Mesothelial cell of epicardium (in vitro differentiated cells): Measurements from ENCODE around the gene PXN. TPM values are rescaled to one million over a fixed set of nuclear protein-coding genes. Genes with fewer than 3 reads are reported as not detected.

ENCODE experiments used
- DNase-seq, 2 experiments: peaks; one replicate each; pipeline ENCODE4 v3.0.0; 2021; ENCODE audit warnings: low spot score in 2 of 2; ENCODE audit not compliant: unreplicated experiment in 2 of 2
- H3K27ac Mint-ChIP-seq: 2 replicates; pipeline ENCODE4 v1.8.0; 2021; ENCODE audit warnings: mixed read lengths
- H3K27me3 Mint-ChIP-seq: 2 replicates; pipeline ENCODE4 v1.8.0; 2021; ENCODE audit warnings: low read depth, mixed read lengths
- H3K36me3 Mint-ChIP-seq: 2 replicates; pipeline ENCODE4 v1.8.0; 2021; ENCODE audit warnings: mixed read lengths
- H3K4me1 Mint-ChIP-seq: 2 replicates; pipeline ENCODE4 v1.8.0; 2021; ENCODE audit warnings: mixed read lengths
- H3K4me3 Mint-ChIP-seq: 2 replicates; pipeline ENCODE4 v1.8.0; 2021; ENCODE audit warnings: mild to moderate bottlenecking, moderate library complexity, mixed read lengths
- H3K9me3 Mint-ChIP-seq: 2 replicates; pipeline ENCODE4 v1.8.0; 2021; ENCODE audit warnings: mixed read lengths
- total RNA-seq: library from RNA; stranded (reverse); gene quantifications from 3 replicates; pipeline ENCODE4 v1.2.1, GENCODE V29; 2021
- TF ChIP-seq, protein P1 (sequence below): fragments of 200-600 bp; sonication (generic); IDR thresholded peaks from one replicate; pipeline ENCODE4 v1.5.0; 2021; ENCODE audit warnings: antibody characterized with exemption; ENCODE audit not compliant: unreplicated experiment

PXN gene
- total RNA-seq, 1 donor from 2014 or later, result 117 TPM

DNA sequence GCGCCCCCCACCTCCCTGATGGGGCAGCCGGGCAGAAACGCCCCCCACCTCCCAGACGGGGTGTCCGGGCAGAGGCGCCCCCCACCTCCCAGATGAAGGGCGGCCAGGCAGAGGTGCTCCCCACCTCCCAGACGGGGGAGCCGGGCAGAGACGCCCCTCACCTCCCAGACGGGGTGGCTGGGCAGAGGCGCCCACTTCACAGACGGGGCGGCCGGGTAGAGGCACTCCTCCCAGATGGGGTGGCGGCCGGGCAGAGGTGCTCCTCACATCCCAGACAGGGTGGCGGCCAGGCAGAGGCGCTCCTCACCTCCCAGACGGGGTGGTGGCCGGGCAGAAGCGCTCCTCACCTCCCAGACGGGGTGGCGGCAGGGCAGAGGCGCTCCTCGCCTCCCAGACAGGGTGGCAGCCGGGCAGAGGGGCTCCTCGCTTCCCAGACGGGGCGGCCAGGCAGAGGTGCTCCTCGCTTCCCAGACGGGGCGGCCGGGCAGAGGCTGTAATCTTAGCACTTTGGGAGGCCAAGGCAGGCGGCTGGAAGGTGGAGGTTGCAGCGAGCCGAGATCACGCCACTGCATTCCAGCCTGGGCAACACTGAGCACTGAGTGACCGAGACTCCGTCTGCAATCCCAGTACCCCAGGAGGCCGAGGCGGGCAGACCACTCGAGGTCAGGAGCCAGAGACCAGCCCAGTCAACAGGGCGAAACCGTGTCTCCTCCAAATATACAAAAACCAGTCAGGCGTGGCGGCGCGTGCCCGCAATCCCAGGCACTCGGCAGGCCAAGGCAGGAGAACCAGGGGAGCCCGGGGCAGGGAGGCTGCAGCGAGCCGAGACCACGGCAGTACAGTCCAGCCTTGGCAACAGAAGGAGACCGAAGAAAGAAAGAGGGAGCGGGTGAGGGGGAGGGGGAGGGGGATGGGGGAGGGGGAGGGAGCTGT lies 12.9 kb upstream of the PXN start:
- Mint-ChIP-seq H3K4me1 (peaks cover 2% of the 10 kb centered on the region), H3K27ac (no peak overlapping the region), H3K27me3 (no peaks in the 10 kb centered on the region), H3K36me3 (no peaks in the 10 kb centered on the region), H3K4me3 (no peak overlapping the region), H3K9me3 (peaks cover 4% of the 10 kb centered on the region)
- TF ChIP-seq, protein P1, sequence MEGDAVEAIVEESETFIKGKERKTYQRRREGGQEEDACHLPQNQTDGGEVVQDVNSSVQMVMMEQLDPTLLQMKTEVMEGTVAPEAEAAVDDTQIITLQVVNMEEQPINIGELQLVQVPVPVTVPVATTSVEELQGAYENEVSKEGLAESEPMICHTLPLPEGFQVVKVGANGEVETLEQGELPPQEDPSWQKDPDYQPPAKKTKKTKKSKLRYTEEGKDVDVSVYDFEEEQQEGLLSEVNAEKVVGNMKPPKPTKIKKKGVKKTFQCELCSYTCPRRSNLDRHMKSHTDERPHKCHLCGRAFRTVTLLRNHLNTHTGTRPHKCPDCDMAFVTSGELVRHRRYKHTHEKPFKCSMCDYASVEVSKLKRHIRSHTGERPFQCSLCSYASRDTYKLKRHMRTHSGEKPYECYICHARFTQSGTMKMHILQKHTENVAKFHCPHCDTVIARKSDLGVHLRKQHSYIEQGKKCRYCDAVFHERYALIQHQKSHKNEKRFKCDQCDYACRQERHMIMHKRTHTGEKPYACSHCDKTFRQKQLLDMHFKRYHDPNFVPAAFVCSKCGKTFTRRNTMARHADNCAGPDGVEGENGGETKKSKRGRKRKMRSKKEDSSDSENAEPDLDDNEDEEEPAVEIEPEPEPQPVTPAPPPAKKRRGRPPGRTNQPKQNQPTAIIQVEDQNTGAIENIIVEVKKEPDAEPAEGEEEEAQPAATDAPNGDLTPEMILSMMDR, result no peak
- no peak for DNase-seq

DNA sequence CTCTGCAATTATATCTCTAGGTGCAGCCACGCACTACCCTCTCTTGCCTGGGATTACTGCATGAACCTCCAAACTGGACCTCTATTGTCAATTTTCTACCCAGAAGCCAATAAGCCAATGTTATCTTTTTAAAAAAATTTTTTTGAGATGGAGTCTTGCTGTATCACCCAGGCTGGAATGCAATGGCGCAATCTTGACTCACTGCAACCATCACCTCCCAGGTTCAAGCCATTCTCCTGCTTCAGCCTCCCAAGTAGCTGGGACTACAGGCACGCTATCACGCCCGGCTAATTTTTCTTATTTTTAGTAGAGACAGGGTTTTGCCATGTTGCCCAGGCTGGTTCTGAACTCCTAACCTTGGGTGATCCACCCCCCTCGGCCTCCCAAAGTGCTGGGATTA lies 11.2 kb upstream of the PXN start:
- peaks cover 4% of the 10 kb centered on the region for H3K9me3 Mint-ChIP-seq
- no peak overlapping the region for H3K27ac Mint-ChIP-seq
- no peaks in the 10 kb centered on the region for H3K27me3 Mint-ChIP-seq
- TF ChIP-seq, protein P1, result no peak
- no peaks in the 10 kb centered on the region for H3K4me1 Mint-ChIP-seq
- no peak for DNase-seq
- H3K4me3 Mint-ChIP-seq, result no peak overlapping the region
- no peaks in the 10 kb centered on the region for H3K36me3 Mint-ChIP-seq

DNA sequence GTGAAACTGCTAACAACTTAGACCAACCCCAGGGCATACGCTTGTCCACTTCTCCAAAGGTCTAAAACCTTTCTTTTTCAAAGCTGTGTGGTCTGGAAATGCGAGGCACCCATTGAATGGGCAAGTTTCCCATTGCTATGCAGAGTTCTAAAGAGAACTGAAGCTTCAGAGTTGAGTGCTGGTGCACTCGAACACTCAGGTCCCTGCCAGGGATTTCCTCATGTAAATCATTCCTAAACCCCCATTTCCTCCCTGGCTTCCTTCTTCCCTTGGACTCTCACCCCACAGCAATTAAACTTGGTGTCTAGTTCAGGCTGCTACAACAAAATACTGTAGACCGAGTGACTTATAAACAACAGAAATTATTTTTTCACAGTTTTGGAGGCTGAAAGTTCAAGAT lies 2.2 kb upstream of the PXN start:
- Mint-ChIP-seq H3K36me3 (no peaks in the 10 kb centered on the region), H3K27ac (no peak overlapping the region), H3K4me3 (no peak overlapping the region), H3K4me1 (peaks cover 25% of the 10 kb centered on the region), H3K9me3 (no peaks in the 10 kb centered on the region), H3K27me3 (no peaks in the 10 kb centered on the region)
- TF ChIP-seq, protein P1, result no peak
- DNase-seq, result no peak

DNA sequence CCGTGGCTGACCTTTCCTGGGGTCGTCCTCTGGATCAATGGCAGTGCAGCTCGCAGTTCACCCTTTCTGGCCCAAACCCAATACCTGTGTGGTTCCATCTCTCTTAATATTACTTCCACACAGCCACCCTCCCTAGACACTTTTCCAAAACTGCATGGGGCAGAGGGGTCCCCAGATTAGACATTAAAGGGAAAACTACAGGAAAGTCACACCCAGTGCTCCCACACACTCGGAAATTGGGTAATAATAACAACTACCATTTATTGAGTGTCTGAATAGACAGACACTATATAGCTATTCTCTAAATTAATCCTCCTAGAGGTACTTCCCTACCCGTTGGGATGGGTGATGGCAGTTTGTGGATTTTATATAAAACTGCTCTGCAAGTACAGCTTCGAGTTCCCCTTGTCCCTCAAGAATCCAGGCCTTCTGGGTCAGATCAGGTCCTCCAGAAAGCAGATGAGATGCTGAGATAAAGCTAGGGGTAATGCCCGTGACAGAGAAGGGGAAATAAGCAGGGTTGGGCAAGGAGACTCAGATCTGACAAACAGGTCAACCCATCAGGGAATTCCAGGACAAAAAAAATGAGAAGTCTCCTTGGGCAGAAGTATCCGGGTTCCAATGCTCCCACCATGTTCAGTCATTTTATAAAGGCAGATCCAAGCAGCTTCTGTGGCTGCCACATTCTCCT lies 795 bp upstream of the PXN start:
- no peak for DNase-seq
- Mint-ChIP-seq H3K27ac (peak overlapping the region; percentile 71), H3K27me3 (no peaks in the 10 kb centered on the region), H3K9me3 (no peaks in the 10 kb centered on the region), H3K4me1 (peaks cover 36% of the 10 kb centered on the region), H3K4me3 (peak overlapping the region; percentile 84), H3K36me3 (no peaks in the 10 kb centered on the region)
- TF ChIP-seq, protein P1, result no peak

DNA sequence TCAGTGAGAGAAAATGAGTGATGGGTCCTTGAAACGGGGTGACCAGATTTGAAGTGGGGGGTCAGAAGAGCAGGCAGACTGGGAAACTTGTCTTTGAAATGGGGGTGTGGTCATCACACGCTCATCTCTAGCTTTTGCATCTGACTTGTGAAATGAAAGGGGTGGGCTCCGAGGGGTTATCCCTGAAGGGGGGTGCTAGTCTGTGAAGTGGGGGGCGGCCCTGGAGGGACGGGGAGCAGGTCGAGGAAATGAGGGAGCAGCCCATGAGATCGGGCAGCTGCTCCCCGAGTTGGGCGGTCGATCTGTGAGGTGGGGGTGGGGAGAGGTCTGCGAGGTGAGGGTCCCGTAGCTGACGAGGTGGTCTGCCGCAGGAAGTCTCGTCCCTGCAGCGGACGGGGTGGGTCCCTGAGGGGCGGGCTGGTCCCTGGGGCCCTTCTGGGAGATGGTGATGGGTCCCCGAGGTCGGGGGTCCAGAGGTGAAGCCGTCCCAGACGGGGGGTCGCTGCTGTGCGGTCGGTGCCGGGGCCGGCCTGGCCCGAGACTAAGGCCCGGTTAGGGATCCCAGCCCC lies 542 bp downstream of the PXN start:
- no peaks in the 10 kb centered on the region for H3K27me3 Mint-ChIP-seq
- H3K27ac Mint-ChIP-seq, result peak overlapping the region; percentile 91
- DNase-seq, result no peak
- H3K9me3 Mint-ChIP-seq, result no peaks in the 10 kb centered on the region
- H3K4me1 Mint-ChIP-seq, result peaks cover 36% of the 10 kb centered on the region
- TF ChIP-seq, protein P1, result no peak
- H3K4me3 Mint-ChIP-seq, result peak overlapping the region; percentile 84
- H3K36me3 Mint-ChIP-seq, result no peaks in the 10 kb centered on the region
